IPS-18c (cell line): ENCODE data around the gene AFF1.
A peak's percentile ranks its signal among the peaks of the same experiment; 100 is the strongest.

Source experiments
- H3K4me3 ChIP-seq: 2 replicates; pipeline ENCODE4 v1.7.0; 2013; ENCODE audit warnings: low read depth, mild to moderate bottlenecking, low read length, moderate library complexity; ENCODE audit not compliant: insufficient read depth
- H3K9me3 ChIP-seq: one replicate; pipeline ENCODE4 v1.6.1; 2013; ENCODE audit warnings: mild to moderate bottlenecking, low read length, moderate library complexity; ENCODE audit not compliant: control insufficient read depth, insufficient read depth

Gene AFF1

GRCh38 chr4:86940920-86941460 lies 6.2 kb downstream of the AFF1 start:
- Histone ChIP-seq H3K9me3 (no peaks in the 10 kb centered on the region), H3K4me3 (no peak overlapping the region)

GRCh38 chr4:86942185-86942666 lies 7.4 kb downstream of the AFF1 start:
- H3K9me3 ChIP-seq: no peaks in the 10 kb centered on the region
- no peak overlapping the region for H3K4me3 ChIP-seq

GRCh38 chr4:86944964-86945781 lies 10.4 kb downstream of the AFF1 start:
- Histone ChIP-seq H3K4me3 (no peak overlapping the region), H3K9me3 (no peaks in the 10 kb centered on the region)

- Histone ChIP-seq H3K4me3 (peak overlapping the region; percentile 22), H3K9me3 (no peaks in the 10 kb centered on the region)
Observed at GRCh38 chr4:86946868-86947500, 12.2 kb downstream of the AFF1 start.

GRCh38 chr4:86947501-86948120 lies 12.8 kb downstream of the AFF1 start:
- no peaks in the 10 kb centered on the region for H3K9me3 ChIP-seq
- no peak overlapping the region for H3K4me3 ChIP-seq

GRCh38 chr4:86948276-86948675 lies 13.5 kb downstream of the AFF1 start:
- Histone ChIP-seq H3K9me3 (no peaks in the 10 kb centered on the region), H3K4me3 (no peak overlapping the region)

- no peak overlapping the region for H3K4me3 ChIP-seq
- no peaks in the 10 kb centered on the region for H3K9me3 ChIP-seq
Observed at GRCh38 chr4:86950831-86951525, 16.2 kb downstream of the AFF1 start.

- H3K4me3 ChIP-seq: no peak overlapping the region
- no peaks in the 10 kb centered on the region for H3K9me3 ChIP-seq
Observed at GRCh38 chr4:86955888-86956451, 21.2 kb downstream of the AFF1 start.

GRCh38 chr4:86957215-86957614 lies 22.4 kb downstream of the AFF1 start:
- H3K4me3 ChIP-seq: no peak overlapping the region
- no peaks in the 10 kb centered on the region for H3K9me3 ChIP-seq

- no peak overlapping the region for H3K4me3 ChIP-seq
- H3K9me3 ChIP-seq: no peaks in the 10 kb centered on the region
Observed at GRCh38 chr4:86959588-86960500, 25.0 kb downstream of the AFF1 start.

GRCh38 chr4:86960557-86960961 lies 25.7 kb downstream of the AFF1 start:
- H3K4me3 ChIP-seq: 0 out of 2 replicates have a peak overlapping the region, but pooled peaks have one; percentile 5

GRCh38 chr4:86961116-86961515 lies 26.3 kb downstream of the AFF1 start:
- H3K9me3 ChIP-seq: no peaks in the 10 kb centered on the region
- no peak overlapping the region for H3K4me3 ChIP-seq

More at GRCh38 chr4:86960557-86960961, 25.7 kb downstream of the AFF1 start:
- no peaks in the 10 kb centered on the region for H3K9me3 ChIP-seq

GRCh38 chr4:86961605-86962295 lies 26.9 kb downstream of the AFF1 start:
- Histone ChIP-seq H3K9me3 (no peaks in the 10 kb centered on the region), H3K4me3 (no peak overlapping the region)

GRCh38 chr4:86963697-86964096 lies 28.9 kb downstream of the AFF1 start:
- H3K9me3 ChIP-seq: no peaks in the 10 kb centered on the region
- H3K4me3 ChIP-seq: no peak overlapping the region
